ENCODE measurements around the gene MYL11.
A peak's percentile ranks its signal among the peaks of the same experiment; 100 is the strongest.

MYL11 gene

DNA sequence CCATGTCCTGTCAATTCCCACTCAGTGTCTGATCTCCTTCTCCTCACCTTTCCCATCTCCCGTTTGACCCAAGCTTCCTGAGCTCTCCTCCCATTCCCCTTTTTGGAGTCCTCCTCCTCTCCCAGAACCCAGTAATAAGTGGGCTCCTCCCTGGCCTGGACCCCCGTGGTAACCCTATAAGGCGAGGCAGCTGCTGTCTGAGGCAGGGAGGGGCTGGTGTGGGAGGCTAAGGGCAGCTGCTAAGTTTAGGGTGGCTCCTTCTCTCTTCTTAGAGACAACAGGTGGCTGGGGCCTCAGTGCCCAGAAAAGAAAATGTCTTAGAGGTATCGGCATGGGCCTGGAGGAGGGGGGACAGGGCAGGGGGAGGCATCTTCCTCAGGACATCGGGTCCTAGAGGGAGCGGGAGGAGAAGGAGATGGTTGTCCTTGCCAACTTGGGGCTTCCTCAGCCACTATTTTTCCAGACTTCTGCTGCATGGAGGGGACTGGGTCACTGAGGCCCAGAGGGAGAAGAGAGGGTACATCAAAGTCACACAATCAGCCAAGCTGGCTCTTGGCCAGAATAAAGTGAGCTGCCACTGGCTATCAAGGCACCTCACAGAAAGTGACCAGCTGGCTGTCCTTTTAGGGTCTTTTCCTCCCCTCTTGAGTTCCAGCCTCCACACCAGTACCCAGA lies 2.4 kb upstream of the MYL11 start:
- TF ChIP-seq, protein P1, sequence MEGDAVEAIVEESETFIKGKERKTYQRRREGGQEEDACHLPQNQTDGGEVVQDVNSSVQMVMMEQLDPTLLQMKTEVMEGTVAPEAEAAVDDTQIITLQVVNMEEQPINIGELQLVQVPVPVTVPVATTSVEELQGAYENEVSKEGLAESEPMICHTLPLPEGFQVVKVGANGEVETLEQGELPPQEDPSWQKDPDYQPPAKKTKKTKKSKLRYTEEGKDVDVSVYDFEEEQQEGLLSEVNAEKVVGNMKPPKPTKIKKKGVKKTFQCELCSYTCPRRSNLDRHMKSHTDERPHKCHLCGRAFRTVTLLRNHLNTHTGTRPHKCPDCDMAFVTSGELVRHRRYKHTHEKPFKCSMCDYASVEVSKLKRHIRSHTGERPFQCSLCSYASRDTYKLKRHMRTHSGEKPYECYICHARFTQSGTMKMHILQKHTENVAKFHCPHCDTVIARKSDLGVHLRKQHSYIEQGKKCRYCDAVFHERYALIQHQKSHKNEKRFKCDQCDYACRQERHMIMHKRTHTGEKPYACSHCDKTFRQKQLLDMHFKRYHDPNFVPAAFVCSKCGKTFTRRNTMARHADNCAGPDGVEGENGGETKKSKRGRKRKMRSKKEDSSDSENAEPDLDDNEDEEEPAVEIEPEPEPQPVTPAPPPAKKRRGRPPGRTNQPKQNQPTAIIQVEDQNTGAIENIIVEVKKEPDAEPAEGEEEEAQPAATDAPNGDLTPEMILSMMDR (IDR thresholded peaks at IDR 0.05; ENCODE audit: low read depth, low read length): no peak
- DNase-seq (ENCODE audit: low read depth in 2 of 2): no peak
- H3K4me3 ChIP-seq (replicated peaks in 1 of 2; ENCODE audit: low read depth in 2 of 2, low read length in 2 of 2): no peak overlapping the region

DNA sequence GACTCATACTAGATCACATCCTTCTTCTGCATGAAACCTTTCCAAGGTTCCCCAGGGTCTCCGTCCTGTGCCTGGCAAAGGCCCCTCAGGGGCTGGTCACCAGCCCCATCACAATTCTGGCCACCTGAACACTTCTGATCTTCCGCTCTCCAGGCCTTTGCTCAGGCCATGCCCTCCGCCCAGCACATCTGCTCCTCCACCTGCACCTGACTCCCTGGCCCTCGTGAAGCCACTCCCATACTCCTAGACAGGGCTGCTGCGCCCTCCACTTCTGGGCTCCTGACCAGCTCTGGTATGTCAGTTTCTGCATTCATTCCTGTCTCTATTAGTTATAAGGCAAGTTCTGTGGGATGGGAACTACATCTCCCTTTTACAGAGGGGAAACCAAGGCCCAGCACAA lies 1.9 kb upstream of the MYL11 start:
- DNase-seq (ENCODE audit: low read depth in 2 of 2): no peak
- H3K4me3 ChIP-seq (replicated peaks in 1 of 2; ENCODE audit: low read depth in 2 of 2, low read length in 2 of 2): no peak overlapping the region
- TF ChIP-seq, protein P1 (IDR thresholded peaks at IDR 0.05; ENCODE audit: low read depth, low read length): no peak

DNA sequence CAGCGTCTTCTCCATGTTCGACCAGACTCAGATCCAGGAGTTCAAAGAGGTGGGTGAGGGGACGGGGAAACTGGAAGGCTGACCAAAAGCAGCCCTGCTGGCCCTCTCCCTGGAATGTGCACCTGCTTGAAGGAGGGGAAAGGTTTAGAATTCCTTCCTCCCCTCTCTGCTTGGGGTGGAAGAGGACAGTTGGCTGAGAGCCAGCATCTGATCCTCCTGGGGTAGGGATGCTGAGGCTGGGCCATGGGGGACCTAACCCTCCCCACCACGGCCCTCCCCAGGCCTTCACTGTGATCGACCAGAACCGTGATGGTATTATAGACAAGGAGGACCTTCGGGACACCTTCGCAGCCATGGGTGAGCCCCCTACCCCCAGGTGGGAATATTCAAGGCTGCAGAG lies 1.3 kb downstream of the MYL11 start:
- H3K4me3 ChIP-seq (replicated peaks in 1 of 2; ENCODE audit: low read depth in 2 of 2, low read length in 2 of 2): no peak overlapping the region
- TF ChIP-seq, protein P1 (IDR thresholded peaks at IDR 0.05; ENCODE audit: low read depth, low read length): no peak
- DNase-seq (ENCODE audit: low read depth in 2 of 2): no peak

DNA sequence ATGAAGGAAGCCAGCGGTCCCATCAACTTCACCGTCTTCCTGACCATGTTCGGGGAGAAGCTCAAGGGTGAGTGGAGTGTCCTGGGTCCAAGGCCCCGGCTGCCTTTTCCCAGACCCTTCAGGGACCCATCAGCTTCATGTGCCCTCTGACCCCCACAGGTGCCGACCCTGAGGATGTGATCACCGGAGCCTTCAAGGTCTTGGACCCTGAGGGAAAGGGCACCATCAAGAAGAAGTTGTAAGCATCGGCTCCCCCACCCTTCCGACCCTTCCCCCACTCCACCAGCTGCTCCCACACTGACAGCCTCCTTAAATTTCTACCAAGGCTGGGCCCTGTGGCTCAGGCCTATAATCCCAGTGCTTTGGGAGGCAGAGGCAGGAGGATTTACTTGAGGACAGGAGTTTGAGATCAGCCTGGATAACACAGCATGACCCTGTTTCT lies 1.9 kb downstream of the MYL11 start:
- no peak for DNase-seq (ENCODE audit: low read depth in 2 of 2)
- TF ChIP-seq, protein P1 (IDR thresholded peaks at IDR 0.05; ENCODE audit: low read depth, low read length): no peak
- H3K4me3 ChIP-seq (replicated peaks in 1 of 2; ENCODE audit: low read depth in 2 of 2, low read length in 2 of 2): no peak overlapping the region

DNA sequence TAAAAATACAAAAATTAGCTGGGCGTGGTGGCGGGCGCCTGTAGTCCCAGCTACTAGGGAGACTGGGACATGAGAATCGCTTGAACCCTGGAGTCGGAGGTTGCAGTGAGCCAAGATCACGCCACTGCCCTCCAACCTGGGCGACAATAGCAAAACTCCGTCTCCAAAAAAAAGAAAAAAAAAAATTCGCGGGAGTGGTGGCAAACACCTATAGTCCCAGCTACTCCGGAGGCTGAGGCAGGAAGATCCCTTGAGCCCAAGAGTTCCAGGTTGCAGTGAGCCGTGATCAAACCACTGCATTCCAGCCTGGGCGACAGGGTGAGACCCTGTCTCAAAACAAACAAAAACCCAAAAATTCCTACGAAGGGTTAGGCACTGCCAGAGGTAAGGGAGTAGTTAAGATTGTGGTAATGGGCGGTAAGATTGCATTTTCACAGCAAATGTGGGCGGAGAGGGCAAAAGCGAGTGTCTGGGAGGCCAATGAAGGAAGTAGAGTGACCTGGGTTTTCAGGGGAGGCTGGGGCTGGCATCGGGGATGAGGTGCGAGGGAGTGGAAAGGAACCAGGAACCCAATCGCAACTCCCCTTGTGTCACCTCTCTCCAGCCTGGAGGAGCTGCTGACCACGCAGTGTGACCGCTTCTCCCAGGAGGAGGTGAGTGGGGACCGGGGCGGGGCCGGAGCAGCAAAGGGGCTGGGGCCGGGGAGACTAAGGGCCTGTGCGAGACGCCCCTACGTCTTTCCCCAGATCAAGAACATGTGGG lies 2.6 kb downstream of the MYL11 start:
- TF ChIP-seq, protein P1 (IDR thresholded peaks at IDR 0.05; ENCODE audit: low read depth, low read length): no peak
- H3K4me3 ChIP-seq (replicated peaks in 1 of 2; ENCODE audit: low read depth in 2 of 2, low read length in 2 of 2): peak overlapping the region; percentile 56 to 57
- no peak for DNase-seq (ENCODE audit: low read depth in 2 of 2)

DNA sequence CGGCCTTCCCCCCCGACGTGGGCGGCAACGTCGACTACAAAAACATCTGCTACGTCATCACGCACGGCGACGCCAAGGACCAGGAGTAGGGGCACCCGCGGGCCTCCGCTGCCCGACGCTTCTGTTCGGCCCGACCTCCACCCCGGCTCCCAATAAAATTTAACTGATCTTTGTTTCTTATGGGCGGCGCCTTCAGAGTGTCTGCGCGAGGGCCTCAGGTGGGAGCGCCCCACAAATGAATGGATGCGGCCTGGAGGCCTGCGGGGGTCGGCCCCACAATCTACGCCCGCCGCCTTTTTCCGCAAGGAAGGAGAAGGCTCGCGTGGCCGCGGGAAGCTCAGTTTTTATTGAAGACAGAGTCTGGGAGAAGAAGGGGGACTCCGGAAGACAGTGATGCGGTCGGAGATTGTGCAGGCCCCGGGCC lies 3.2 kb downstream of the MYL11 start:
- TF ChIP-seq, protein P1 (IDR thresholded peaks at IDR 0.05; ENCODE audit: low read depth, low read length): no peak
- peak overlapping the region; percentile 56 to 57 for H3K4me3 ChIP-seq (replicated peaks in 1 of 2; ENCODE audit: low read depth in 2 of 2, low read length in 2 of 2)
- peak; percentile 86 to 94 for DNase-seq (ENCODE audit: low read depth in 2 of 2)

Measured in cardiac fibroblast (primary cell).